ENCODE measurements around the gene POLR1A.

The POLR1A gene

DNA sequence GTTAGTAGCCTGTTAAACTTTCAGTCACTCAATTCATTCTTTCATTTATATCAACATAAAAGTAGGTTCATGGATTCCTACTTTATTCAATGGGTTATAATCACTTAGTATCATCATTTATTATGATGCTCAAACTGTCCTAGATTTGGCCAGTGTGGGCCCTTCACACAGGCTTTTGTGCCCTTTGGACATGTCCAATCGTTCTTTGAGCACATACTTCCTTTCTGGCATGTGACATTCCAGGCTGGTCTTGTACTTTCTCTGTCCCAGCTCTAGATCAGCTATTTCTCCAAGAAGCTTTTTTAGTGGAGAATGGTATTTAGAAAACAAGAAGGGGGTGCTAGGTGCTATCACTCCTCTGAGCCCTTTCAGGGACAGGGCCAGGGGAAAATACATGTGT lies 11.5 kb downstream of the POLR1A start:
- no peak for DNase-seq

DNA sequence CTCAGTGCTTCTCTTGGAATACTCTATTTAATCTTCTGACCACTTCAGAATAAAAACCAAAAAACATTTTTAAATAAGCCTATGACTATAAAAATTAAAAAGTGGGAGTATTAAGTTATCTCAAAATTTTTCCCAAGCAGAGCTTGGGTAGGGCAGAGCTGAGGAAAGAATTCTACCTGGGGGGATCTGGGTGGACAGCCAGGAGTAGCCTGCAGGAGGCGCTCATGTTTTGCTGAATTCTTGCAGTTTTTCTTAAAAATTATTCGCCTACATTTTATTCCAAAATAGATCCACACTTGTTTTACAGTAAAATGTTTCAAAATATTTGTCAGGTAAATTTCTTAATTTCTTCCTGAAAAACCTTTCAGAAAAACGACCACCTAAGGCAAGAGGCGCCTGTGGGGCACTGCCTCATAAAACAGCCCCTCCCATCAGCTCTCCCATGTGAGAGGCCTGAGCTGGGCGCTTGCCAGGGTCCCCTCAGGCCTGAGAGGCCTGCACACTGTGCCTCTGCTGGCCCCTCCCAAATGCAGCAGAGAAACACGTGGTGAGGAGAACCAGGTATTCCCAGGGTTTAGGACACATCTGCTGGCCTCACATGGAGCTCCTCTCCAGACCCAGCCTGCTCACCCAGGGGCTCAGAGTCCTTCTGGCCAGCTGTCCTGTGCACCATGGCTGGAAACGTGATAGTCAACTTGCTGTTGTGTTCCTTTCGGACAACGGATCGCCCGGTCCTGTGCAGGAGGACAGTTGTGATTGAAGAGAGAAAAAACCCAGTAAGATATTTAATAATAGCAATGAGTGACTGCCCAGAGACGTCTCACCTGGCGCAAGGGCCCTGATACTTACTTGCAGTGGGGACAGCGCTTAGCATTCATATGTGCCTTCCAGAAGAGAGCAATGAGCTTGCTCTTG lies 17.5 kb downstream of the POLR1A start:
- peak in 1 of 2 experiments; percentile 15 for DNase-seq

DNA sequence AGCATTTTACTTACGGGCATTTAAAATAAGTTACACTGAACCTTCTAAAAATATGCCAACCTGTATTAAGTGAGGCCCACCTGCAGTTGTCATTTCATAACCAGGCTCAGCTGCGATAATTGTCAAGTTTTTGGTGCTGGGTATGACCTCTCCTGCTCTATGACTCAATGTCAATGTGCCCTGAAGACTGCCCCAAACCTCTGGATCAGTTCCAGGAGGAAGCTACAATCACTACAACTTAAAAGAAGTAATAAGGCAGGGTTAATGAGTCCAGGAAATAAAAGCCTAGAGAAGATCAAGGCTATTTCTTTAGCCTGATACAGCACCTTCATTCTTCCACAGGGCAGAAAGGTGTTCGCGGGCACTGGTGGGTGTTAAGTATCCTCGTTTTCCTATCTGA lies 22.9 kb downstream of the POLR1A start:
- no peak for DNase-seq

DNA sequence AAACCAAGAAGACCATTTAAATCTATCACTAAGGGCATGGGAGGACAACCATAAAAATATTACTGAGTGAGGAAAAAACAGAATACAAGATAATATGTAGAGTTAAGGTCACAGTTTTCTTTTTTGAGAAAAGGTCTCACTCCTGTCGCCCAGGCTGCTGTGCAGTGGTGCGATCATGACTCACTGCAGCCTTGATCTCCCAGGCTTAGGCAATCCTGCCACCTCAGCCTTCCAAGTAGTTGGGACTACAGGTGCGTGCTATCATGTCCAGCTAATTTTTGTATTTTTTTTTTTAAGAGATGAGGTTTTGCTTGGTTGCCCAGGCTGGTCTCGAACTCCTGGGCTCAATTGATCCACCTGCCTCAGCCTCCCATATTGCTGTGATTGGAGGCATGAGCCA lies 24.0 kb downstream of the POLR1A start:
- DNase-seq: no peak

DNA sequence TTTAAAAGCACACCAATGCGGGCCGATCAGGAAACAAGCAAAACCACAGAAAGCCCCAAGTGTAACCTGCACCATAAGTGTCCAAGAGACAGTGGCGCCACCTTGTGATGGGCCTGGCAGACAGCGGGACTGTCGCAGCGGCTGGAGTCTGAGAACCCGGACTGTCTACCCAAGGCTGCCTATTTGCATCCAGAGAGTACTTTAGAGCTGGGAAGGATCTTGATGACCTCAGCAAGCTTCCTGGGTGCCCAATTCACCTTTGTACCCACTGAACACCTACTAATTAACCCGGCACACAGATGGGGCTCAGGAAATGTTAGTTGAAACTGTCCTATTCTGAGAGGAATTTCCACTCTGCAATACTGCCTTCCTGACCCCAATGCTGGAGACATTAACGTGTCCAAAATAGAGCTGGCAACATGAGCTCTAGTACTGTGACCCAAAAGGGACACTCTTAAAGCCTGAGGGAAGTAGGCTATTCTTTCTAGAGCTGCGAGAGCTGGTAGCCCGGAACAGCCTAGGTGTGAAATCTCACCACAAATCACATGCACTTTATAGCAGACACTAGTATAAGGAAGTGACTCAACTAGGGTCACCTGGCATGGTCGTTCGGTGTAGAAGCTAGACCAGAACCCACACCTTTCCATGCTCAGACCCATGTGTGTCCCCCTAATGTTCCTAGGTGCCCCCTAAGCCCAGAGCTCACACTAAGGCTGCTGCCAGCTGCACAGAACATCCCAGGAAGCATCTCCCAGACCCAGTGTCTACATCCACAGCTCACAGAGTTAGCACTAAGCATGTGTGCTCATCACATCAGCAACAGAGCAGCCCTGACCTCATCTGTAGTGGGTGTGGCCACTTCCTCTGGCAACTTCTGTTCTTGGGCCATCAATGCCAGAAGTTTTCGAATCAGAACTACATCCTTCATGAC lies 25.4 kb downstream of the POLR1A start:
- peak; percentile 81 to 85 for DNase-seq

DNA sequence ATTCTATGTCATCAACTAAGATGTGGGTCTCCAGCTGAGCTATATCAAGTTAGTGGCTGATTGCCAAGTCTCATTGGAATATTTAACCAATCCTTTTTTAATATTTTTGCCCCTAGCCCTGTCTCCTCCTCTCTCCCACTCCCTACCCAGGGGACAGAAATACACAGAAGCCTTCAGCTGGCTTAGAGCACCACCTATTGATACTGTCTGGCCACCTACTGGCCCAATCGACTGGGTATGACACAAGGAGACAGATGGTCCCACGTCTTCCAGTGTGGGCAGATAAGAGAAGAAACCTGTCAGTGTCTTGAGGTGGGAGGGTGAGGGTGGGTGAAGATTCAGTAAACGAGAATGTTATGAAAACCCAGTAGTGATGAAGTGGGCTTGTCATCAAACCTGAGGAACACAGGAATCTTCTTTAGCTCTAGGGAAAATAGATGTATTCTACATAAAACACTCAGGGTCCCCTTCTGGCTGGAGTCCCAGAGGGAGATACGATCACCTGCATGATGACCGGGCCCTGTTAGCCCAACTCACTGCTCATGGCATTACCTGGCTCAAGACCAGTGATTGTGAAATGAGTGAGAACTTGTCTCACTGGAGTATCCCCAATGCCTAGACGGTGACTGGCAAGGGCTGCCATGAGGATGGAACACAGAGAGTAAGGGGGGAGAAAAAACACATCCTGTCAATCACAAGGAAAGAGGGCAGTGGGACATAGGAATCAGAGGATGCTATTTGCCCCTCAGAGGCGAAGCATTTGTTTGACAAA lies 26.7 kb downstream of the POLR1A start:
- no peak for DNase-seq

DNA sequence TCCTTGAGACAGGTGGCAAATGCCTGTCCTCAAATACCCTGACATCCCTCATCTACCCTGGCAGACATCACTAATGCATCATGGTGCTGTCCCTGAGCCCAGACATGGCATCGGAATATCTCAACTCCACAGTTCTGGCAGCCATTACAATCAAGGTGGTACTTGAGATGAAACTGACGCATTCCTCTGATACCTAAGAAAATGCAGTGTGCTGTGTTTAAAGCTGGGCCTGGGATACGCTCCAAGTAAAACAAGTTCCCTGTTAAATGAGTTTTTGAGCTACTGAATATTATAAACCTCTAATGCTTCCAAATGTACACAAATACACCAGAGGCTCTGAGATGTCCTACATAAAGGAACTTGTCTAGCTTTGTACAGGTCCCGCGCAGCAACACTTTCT lies 29.8 kb downstream of the POLR1A start:
- no peak for DNase-seq

DNA sequence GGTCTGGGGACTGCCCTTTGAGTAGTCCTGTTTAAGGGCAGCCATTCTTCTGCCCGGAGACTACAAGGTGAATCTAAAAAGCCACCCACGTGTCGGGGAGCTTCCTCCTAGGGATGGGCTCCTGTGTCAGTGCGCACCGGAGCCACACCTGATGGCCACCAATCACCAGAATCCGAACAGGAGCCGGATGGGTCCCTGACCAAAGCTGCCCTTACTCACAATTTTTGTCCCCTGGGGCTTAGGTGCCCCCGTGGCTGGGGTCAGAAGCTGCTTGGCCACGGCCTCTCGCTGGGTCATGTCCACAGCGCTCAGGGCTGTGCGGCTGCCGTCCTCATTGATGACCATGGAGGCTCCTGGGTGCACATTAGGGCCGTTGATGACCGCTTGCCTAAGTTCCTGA lies 30.9 kb downstream of the POLR1A start:
- DNase-seq: no peak

DNA sequence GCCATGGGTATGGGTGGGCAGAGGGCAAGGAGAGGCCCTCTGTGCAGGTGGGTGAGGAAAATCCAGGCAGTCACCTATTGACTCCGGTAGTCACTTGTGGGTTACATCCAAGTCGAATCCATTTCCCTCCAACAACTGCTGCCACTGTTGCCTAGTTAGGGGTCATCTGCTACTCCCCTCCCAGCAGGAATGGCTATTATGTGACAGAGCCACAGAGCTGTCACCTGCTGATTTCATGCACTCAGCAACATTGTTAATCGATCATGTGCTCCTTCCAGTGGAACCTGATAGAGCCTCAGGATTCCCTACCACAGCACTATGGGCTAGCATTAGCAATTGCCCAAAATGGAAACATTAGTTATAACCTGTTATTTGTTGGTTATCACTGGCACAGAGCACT lies 31.4 kb downstream of the POLR1A start:
- no peak for DNase-seq

DNA sequence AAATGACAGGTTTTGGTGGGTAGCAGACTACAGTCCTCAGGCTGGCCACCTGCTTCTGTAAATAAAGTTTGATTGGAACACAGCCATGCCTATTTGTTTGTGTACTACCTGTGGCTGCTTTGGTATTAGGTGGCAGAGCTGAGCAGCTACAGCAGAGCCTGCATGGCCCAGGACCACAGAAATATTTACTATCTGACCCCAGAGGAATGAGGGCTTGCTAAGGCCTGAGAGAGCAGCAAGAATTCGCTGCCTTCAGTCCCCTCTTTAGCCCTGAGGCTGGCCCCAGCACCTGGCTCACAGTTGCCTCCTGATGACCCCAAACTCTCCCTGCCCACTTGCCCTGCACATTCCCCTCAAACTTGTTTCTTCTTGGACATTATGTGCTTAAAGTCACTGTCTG lies 32.5 kb downstream of the POLR1A start:
- DNase-seq: no peak

DNA sequence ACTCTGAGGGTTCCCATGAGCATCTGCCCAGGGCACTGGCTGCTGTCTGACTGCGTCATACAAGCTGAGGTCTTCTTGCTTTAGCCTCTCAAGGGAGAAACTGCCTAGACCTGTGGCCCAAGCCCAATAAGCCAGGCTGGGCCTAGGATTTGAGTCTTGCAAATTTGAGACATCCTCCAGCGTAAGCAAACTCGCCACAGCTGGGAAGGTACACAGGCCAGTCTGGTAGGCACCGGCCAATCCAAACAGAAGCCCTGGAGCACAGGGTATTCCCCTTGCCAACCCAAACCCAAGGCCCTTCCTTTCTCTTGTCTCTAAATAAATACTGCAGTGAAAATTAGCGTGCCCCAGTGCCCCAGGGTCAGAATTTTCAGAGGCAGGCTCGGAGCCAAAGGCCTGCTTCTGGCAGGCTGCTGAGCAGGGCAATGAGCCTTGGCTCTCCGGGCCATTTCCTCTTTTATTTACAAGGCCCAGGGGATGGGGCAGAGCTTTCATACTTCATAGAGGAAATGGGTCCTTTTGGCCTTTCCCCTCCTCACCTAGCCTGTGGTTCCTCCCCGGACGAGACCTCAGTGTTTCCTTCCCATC lies 33.3 kb downstream of the POLR1A start:
- no peak for DNase-seq

DNA sequence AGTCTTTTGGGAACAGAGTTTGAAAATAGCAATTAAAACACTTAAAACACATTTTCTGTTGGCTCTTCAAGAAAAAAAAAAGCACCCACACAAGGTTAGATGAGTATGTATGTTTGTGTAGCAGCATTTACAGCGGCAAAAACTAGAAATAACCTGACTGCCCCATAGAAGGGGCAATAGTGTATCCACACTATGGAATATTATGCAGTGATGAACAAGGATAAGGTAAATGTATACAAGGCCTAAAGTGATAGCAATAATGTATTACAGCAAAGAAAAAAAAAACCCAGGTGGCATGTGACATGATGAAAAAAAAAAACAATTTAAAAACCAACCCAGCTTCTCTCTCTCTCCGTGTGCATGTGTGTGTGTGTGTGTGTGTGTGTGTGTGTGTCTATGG lies 34.8 kb downstream of the POLR1A start:
- no peak for DNase-seq

DNA sequence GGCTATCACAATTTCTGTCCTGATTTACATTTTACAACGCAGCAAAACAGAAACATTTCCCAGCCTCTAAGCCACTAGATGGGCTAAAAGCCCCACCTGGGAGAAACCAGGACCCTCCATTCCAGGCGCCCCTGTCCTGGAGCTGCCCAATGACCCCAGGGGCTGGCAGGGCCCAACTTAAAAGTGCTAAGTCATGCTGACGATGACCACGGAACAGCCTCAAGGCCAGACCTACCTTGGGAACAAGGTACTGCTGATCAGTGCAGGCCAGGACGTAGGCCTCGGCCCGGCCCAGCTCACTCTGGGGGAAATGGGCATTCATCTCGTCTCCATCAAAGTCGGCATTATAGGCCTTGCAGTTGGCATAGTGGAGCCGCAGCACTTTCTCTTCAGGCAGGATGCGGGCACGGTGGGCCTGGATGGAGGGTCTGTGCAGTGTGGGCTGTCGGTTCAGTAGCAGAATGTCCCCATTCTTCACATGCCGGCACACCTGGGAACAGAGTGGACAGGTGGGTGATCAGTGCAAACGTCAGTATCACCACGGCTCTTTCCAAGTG lies 35.8 kb downstream of the POLR1A start:
- DNase-seq: no peak

DNA sequence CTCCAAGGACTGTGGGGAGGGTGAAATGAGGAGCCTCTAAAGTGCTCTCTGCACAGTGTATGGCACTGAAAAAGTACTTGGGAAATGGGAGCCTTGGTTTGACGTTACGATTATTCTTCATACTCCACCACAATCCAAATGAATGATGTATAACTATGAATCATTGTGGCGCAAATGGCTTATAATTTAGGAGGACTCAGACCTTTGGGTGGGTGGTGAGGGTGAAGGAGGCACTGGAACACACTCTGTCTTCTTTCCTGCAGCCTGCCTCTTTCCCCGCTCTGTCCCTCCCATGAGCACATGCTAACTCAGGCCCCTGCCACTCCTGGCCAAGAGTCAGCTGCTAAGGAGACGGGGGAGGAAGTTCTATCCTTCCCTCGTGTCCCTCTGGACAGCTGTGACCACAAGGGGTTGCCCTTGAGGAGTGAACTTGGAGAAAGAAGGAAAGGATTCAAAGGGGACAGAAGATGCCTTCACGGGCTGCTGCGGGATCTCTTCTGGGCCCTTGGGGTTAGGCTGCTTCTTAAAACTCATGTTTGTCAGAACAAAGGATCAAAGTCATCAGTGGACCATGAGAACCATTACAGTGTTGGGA lies 36.5 kb downstream of the POLR1A start:
- no peak for DNase-seq

DNA sequence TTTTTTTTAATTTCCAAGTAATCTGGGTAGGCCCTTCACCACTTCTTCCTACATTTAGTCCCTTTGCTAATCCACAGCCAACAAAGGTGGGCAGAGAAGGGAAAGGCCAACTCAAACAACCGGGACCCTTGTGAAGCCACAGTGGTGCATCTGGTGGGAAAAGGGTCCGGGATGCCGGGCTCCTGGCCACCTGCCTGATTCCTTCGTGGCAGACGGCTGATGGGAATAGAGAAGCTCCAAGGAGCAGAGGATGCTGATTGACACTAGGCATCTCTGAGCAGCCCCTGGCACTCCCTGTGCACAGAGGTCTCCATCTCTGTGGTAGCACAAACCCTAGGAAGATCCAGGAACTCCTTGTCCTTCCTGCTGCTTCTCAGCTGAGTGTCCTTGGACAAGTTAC lies 37.0 kb downstream of the POLR1A start:
- no peak for DNase-seq

DNA sequence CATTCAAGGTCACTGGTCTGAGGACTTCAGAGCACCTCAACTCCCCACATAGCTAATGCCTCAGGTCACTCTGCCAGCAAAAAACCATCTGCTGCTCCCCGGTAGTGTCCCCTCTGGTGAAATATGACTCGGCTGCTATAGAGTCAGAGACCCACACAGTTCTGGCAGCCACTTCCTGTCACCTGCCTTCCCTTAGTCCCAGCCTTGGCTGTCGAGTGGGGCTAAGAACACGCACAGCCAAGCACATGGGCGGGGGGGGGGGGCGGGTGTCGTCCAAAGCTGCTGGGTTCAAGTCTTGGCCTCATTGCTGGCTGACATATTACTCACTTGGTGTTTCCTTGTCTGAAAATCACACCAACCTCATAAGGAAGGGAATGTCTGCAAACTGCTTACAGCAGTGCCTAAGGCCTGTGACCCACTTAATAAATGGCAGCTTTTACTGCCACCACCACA lies 37.5 kb downstream of the POLR1A start:
- DNase-seq: peak; percentile 13 to 33

DNA sequence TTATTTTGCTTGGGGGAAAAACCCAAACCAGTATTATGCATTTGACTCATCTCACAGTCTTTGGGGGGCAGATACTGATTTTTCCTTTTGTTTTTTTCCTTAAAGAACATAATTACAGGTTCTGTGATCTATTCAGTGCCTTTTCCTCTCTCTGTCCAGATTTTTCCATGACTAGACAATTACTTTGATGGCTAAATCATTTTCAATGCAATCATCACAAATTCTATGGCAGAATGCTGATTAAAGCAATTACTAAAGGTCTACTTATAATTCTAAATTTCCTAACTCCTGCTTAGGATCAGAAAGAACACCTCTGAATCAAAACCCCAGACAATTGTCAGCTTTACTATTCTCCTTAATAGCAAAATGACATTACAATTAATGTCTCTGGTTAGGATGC lies 38.8 kb downstream of the POLR1A start:
- DNase-seq: no peak

DNA sequence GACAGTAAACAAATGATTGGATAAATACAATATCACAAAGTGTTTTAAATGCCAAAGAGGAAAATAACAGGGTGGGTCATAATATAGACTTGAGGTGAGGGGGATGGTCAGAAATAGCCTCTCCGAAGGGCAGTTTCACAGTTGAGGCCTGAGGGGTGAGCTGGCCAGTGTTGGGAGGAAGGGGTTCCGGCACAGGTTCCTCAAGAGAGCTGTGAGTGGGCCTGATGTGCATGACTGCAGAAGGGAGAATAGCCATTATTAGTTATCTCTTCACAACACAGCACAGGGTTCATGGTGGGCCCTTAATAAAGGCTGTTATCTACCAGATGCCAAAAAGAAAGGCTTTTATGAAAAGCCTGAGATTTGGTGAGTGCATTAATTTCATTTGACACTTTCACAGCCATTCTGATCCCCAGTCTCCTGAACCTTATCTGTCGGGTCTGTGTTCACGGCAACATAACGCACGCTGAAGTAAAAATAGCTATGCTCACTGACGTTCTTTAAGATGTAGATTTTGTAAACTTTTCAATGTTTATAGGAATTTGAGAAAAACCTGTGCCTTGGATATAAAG lies 39.6 kb downstream of the POLR1A start:
- DNase-seq: no peak

DNA sequence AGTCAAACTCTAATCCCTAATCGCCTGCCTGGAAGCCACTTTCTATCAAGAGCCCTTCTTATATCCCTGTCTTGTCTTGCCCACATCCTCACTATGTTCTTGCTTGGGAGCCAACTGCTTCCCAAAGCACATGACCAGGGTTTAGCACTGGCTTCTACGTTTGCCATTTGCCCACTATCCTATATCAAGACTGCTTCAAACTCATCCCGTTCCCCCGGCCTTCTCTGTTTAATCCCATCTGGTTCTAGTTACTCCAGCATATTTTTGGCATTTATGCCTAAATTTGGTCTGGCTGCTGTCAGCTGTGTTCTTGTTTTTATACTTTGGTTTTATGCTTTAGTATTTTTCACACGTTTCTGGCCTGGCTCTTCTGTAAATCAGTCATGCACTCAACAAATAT lies 40.2 kb downstream of the POLR1A start:
- no peak for DNase-seq

DNA sequence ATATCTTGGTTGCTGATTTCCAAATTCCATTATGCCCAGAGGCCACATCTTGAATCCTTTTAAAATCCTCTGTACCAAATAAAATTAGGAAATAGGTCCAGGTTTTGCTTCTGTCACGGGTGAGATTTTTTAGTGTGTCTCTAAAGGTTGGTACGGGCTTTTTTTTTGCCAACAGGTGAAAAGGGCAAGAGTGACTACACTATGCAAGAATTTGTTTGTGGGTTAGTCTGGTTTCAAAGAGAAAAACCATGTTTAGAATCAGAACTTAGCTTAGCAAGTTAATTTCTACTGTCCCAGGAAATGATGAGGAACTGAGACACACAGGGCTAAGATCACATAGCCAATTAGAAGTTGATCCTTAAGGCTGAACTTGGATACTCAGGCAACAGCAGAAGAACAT lies 41.7 kb downstream of the POLR1A start:
- DNase-seq: no peak

DNA sequence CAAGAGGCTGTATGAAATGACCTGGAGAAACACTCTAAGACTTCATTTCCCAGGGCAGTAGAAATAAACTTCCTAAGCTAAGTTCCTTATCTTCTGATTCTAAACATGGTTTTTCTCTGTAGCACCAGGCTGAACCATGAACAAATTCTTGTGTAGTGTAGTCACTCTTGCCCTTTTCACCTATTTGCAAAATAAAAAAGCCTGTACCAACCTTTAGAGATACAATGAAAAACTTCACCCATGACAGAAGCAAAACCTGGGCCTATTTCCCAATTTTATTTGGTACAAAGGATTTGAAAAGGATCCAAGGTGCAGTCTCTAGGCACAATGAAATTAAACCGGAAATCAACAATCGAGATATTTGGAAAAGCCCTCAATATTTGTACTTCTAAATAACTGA lies 43.6 kb downstream of the POLR1A start:
- no peak for DNase-seq

Measured in activated CD4-positive, alpha-beta T cell treated with anti-CD3 and anti-CD28 coated beads, Interleukin-2, amount 50 U/mL, for 48 hours (primary cell).